Loucy (cell line): ENCODE results near the gene TM9SF3.

Experiments used
- H2AFZ ChIP-seq: fragments of 200-600 bp; sonication (generic); 2 replicates; pipeline ENCODE4 v1.6.0; 2016; ENCODE audit warnings: antibody characterized with exemption, mild to moderate bottlenecking, low read length, moderate library complexity
- H3F3A ChIP-seq: fragments of 200-600 bp; 2 replicates; pipeline ENCODE4 v1.6.0; 2016; ENCODE audit warnings: antibody characterized with exemption, low read depth, mild to moderate bottlenecking
- H3K27me3 ChIP-seq: fragments of 200-600 bp; sonication (generic); 2 replicates; pipeline ENCODE4 v1.6.1; 2014; ENCODE audit warnings: low read length, mild to moderate bottlenecking; ENCODE audit not compliant: insufficient read depth, poor library complexity, severe bottlenecking
- H3K36me3 ChIP-seq: fragments of 200-600 bp; sonication (generic); 2 replicates; pipeline ENCODE4 v1.6.1; 2016; ENCODE audit warnings: low read length; ENCODE audit not compliant: insufficient read depth
- H3K4me1 ChIP-seq: fragments of 200-600 bp; sonication (generic); 2 replicates; pipeline ENCODE4 v1.5.1; 2014; ENCODE audit warnings: low read length, mild to moderate bottlenecking; ENCODE audit not compliant: insufficient read depth, poor library complexity, severe bottlenecking
- H3K4me2 ChIP-seq: fragments of 200-600 bp; sonication (generic); 2 replicates; pipeline ENCODE4 v1.6.0; 2014; ENCODE audit warnings: antibody characterized with exemption, low read length, low read depth, mild to moderate bottlenecking; ENCODE audit not compliant: poor library complexity, severe bottlenecking
- H3K4me3 ChIP-seq: fragments of 200-600 bp; sonication (generic); 2 replicates; pipeline ENCODE4 v1.5.1; 2014; ENCODE audit warnings: low read length, mild to moderate bottlenecking, mixed read lengths; ENCODE audit not compliant: poor library complexity, severe bottlenecking
- H3K79me2 ChIP-seq: fragments of 200-600 bp; sonication (generic); 2 replicates; pipeline ENCODE4 v1.6.1; 2014; ENCODE audit warnings: low read length; ENCODE audit not compliant: insufficient read depth
- H3K9ac ChIP-seq: fragments of 200-600 bp; sonication (generic); 2 replicates; pipeline ENCODE4 v1.6.0; 2014; ENCODE audit warnings: mild to moderate bottlenecking, low read depth, low read length, moderate library complexity; ENCODE audit not compliant: poor library complexity, severe bottlenecking
- H3K9me2 ChIP-seq: fragments of 200-600 bp; sonication (generic); replicated peaks from 2 replicates; pipeline ENCODE4 v1.6.1; 2016; ENCODE audit warnings: low read depth, low read length, mixed read lengths
- H3K9me3 ChIP-seq: fragments of 200-600 bp; sonication (generic); 2 replicates; pipeline ENCODE4 v1.6.1; 2014; ENCODE audit warnings: mild to moderate bottlenecking, antibody characterized with exemption, low read length, low read depth; ENCODE audit not compliant: insufficient read depth
- H4K20me1 ChIP-seq: fragments of 200-600 bp; sonication (generic); 2 replicates; pipeline ENCODE4 v1.6.0; 2014; ENCODE audit warnings: antibody characterized with exemption, low read length, mild to moderate bottlenecking; ENCODE audit not compliant: insufficient read depth, poor library complexity, severe bottlenecking
- CTCF ChIP-seq: fragments of 200-600 bp; sonication (generic); conservative IDR thresholded peaks from 2 replicates; pipeline ENCODE4 v1.5.1; 2014; ENCODE audit warnings: mild to moderate bottlenecking, antibody characterized with exemption, low read length
- EZH2phosphoT487 ChIP-seq: fragments of 200-600 bp; IDR thresholded peaks from 2 replicates; pipeline ENCODE4 v1.6.1; 2018; ENCODE audit warnings: antibody characterized with exemption, mild to moderate bottlenecking, moderate library complexity, borderline replicate concordance

Gene TM9SF3

GRCh38 chr10:96512524-96513304 lies 74.1 kb downstream of the TM9SF3 start:
- no peaks in the 10 kb centered on the region for H3K9me2 ChIP-seq
- H3K9me3 ChIP-seq: no peaks in the 10 kb centered on the region
- TF ChIP-seq EZH2phosphoT487: no peak
- H3K4me3 ChIP-seq: peak overlapping the region; percentile 72
- peak overlapping the region; percentile 82 for H2AFZ ChIP-seq
- H3K4me1 ChIP-seq: no peaks in the 10 kb centered on the region
- H3K36me3 ChIP-seq: no peaks in the 10 kb centered on the region; the same call in 1 of the 2 replicates
- H3K9ac ChIP-seq: peak overlapping the region; percentile 18
- peak overlapping the region; percentile 77 for H3K4me2 ChIP-seq
- H3F3A ChIP-seq: no peaks in the 10 kb centered on the region; the same call in 1 of the 2 replicates
- H3K27me3 ChIP-seq: peaks cover 10% of the 10 kb centered on the region
- H4K20me1 ChIP-seq: no peaks in the 10 kb centered on the region
- no peaks in the 10 kb centered on the region for H3K79me2 ChIP-seq

GRCh38 chr10:96511044-96511945 lies 75.5 kb downstream of the TM9SF3 start:
- no peaks in the 10 kb centered on the region for H3K9me2 ChIP-seq
- H3K4me1 ChIP-seq: no peaks in the 10 kb centered on the region
- TF ChIP-seq CTCF (peak; percentile 69), EZH2phosphoT487 (no peak)
- no peaks in the 10 kb centered on the region for H3F3A ChIP-seq
- H3K4me3 ChIP-seq: no peak overlapping the region
- H4K20me1 ChIP-seq: no peaks in the 10 kb centered on the region
- no peak overlapping the region for H3K9ac ChIP-seq
- H3K79me2 ChIP-seq: no peaks in the 10 kb centered on the region
- H3K27me3 ChIP-seq: peaks cover 10% of the 10 kb centered on the region
- no peaks in the 10 kb centered on the region for H3K9me3 ChIP-seq
- H3K36me3 ChIP-seq: no peaks in the 10 kb centered on the region
- no peak overlapping the region for H3K4me2 ChIP-seq
- no peak overlapping the region for H2AFZ ChIP-seq

GRCh38 chr10:96509017-96509641 lies 77.7 kb downstream of the TM9SF3 start:
- no peaks in the 10 kb centered on the region for H3K9me3 ChIP-seq
- peaks cover 10% of the 10 kb centered on the region for H3K27me3 ChIP-seq
- H3K9ac ChIP-seq: no peak overlapping the region
- H4K20me1 ChIP-seq: no peaks in the 10 kb centered on the region
- TF ChIP-seq CTCF (no peak), EZH2phosphoT487 (no peak)
- H3K4me2 ChIP-seq: no peak overlapping the region
- no peak overlapping the region for H2AFZ ChIP-seq
- no peaks in the 10 kb centered on the region for H3K79me2 ChIP-seq
- no peaks in the 10 kb centered on the region for H3K36me3 ChIP-seq
- no peaks in the 10 kb centered on the region for H3K9me2 ChIP-seq
- no peaks in the 10 kb centered on the region for H3K4me1 ChIP-seq
- H3K4me3 ChIP-seq: no peak overlapping the region
- H3F3A ChIP-seq: no peaks in the 10 kb centered on the region
